ENCODE measurements around the gene GNAI2. TPM values are rescaled to one million over a fixed set of nuclear protein-coding genes. Genes with fewer than 3 reads are reported as not detected.

The GNAI2 gene
- polyA plus RNA-seq, 1 donor (not counting 4 experiments of a cell fraction or from before 2014, with no cell fraction given) = 268 TPM

GRCh38 chr3:50229490-50229889 lies 6.5 kb upstream of the GNAI2 start:
- no peak overlapping the region for H3K27ac ChIP-seq (ENCODE audit: control insufficient read depth, insufficient read depth, low read length)
- no peaks in the 10 kb centered on the region for H3K36me3 ChIP-seq (ENCODE audit: control insufficient read depth in 2 of 2, extremely low read depth in 1 of 2, insufficient read depth in 2 of 2, low read length in 2 of 2)
- H3K4me2 ChIP-seq (ENCODE audit: control insufficient read depth, extremely low read depth, insufficient read depth, low read depth, low read length) = no peak overlapping the region
- H4K20me1 ChIP-seq (ENCODE audit: control insufficient read depth, extremely low read depth, insufficient read depth, low read length) = no peaks in the 10 kb centered on the region
- DNase-seq (ENCODE audit: low read depth, low spot score) = no peak
- H3K79me2 ChIP-seq (ENCODE audit: control insufficient read depth, insufficient read depth, low read length) = no peaks in the 10 kb centered on the region
- TF ChIP-seq CTCF (optimal IDR thresholded peaks at IDR 0.05 in 1 of 3, IDR thresholded peaks at IDR 0.05 in 1 of 3, conservative IDR thresholded peaks at IDR 0.05 in 1 of 3; ENCODE audit: extremely low read depth in 1 of 3, insufficient read depth in 2 of 3, low read length in 3 of 3) = no peak
- TF ChIP-seq EZH2 (IDR thresholded peaks at IDR 0.05; ENCODE audit: low read length) = no peak
- H3K4me3 ChIP-seq (ENCODE audit: control insufficient read depth in 2 of 3, extremely low read depth in 1 of 3, insufficient read depth in 2 of 3, low read depth in 1 of 3, low read length in 3 of 3) = no peak overlapping the region
- H3K9ac ChIP-seq (ENCODE audit: control insufficient read depth, extremely low read depth, insufficient read depth, low read length) = no peak overlapping the region
- FAIRE-seq = no peak
- no peak overlapping the region for H2AFZ ChIP-seq (ENCODE audit: control insufficient read depth, low read length)
- H3K4me1 ChIP-seq (ENCODE audit: control insufficient read depth, extremely low read depth, insufficient read depth, low read length) = peaks cover 15% of the 10 kb centered on the region
- H3K9me3 ChIP-seq (ENCODE audit: control insufficient read depth, low read depth, low read length) = no peaks in the 10 kb centered on the region
- H3K27me3 ChIP-seq (ENCODE audit: control insufficient read depth, extremely low read depth, insufficient read depth, low read length) = peaks cover 4% of the 10 kb centered on the region
- H3K9me1 ChIP-seq (ENCODE audit: control insufficient read depth, extremely low read depth, insufficient read depth, low read length) = no peaks in the 10 kb centered on the region
- dilution Hi-C loops (cut with MboI; ENCODE audit: extremely low pct_ligation_motif_present, low sequenced_read_pairs) = no loop called here

- Histone ChIP-seq H3K27me3 (ENCODE audit: control insufficient read depth, extremely low read depth, insufficient read depth, low read length) (no peaks in the 10 kb centered on the region), H3K9me3 (ENCODE audit: control insufficient read depth, low read depth, low read length) (no peaks in the 10 kb centered on the region), H4K20me1 (ENCODE audit: control insufficient read depth, extremely low read depth, insufficient read depth, low read length) (no peaks in the 10 kb centered on the region), H3K36me3 (ENCODE audit: control insufficient read depth in 2 of 2, extremely low read depth in 1 of 2, insufficient read depth in 2 of 2, low read length in 2 of 2) (no peaks in the 10 kb centered on the region), H2AFZ (ENCODE audit: control insufficient read depth, low read length) (no peak overlapping the region), H3K79me2 (ENCODE audit: control insufficient read depth, insufficient read depth, low read length) (no peaks in the 10 kb centered on the region), H3K9ac (ENCODE audit: control insufficient read depth, extremely low read depth, insufficient read depth, low read length) (no peak overlapping the region), H3K4me2 (ENCODE audit: control insufficient read depth, extremely low read depth, insufficient read depth, low read depth, low read length) (no peak overlapping the region), H3K9me1 (ENCODE audit: control insufficient read depth, extremely low read depth, insufficient read depth, low read length) (no peaks in the 10 kb centered on the region), H3K4me3 (ENCODE audit: control insufficient read depth in 2 of 3, extremely low read depth in 1 of 3, insufficient read depth in 2 of 3, low read depth in 1 of 3, low read length in 3 of 3) (no peak overlapping the region), H3K4me1 (ENCODE audit: control insufficient read depth, extremely low read depth, insufficient read depth, low read length) (peaks cover 15% of the 10 kb centered on the region), H3K27ac (ENCODE audit: control insufficient read depth, insufficient read depth, low read length) (no peak overlapping the region)
- dilution Hi-C loops (cut with MboI; ENCODE audit: extremely low pct_ligation_motif_present, low sequenced_read_pairs) = no loop called here
- FAIRE-seq = no peak
- DNase-seq (ENCODE audit: low read depth, low spot score) = no peak
- TF ChIP-seq EZH2 (IDR thresholded peaks at IDR 0.05; ENCODE audit: low read length) = no peak
- no peak for TF ChIP-seq CTCF (optimal IDR thresholded peaks at IDR 0.05 in 1 of 3, IDR thresholded peaks at IDR 0.05 in 1 of 3, conservative IDR thresholded peaks at IDR 0.05 in 1 of 3; ENCODE audit: extremely low read depth in 1 of 3, insufficient read depth in 2 of 3, low read length in 3 of 3)
Observed at GRCh38 chr3:50230104-50230793, 5.8 kb upstream of the GNAI2 start.
